HCT116 (cell line): ENCODE measurements around the gene FRAS1.

Experiments used
- CEBPB ChIP-seq: IDR thresholded peaks from 2 replicates; pipeline ENCODE4 v1.6.1; 2012; ENCODE audit warnings: low read depth
- EGR1 ChIP-seq: IDR thresholded peaks from 2 replicates; pipeline ENCODE4 v1.6.1; 2012; ENCODE audit warnings: low read depth
- EZH2 ChIP-seq: fragments of 200-600 bp; sonication (generic); IDR thresholded peaks from 2 replicates; pipeline ENCODE4 v1.6.1; 2017; ENCODE audit warnings: antibody characterized with exemption, mixed run types
- EZH2phosphoT487 ChIP-seq: fragments of 200-600 bp; IDR thresholded peaks from 2 replicates; pipeline ENCODE4 v1.6.1; 2018; ENCODE audit warnings: antibody characterized with exemption, borderline replicate concordance
- JUND ChIP-seq: IDR thresholded peaks from 2 replicates; pipeline ENCODE4 v1.6.1; 2012
- POLR2A ChIP-seq: IDR thresholded peaks from 2 replicates; pipeline ENCODE4 v1.7.0; 2011; ENCODE audit warnings: borderline replicate concordance; ENCODE audit not compliant: insufficient read depth, insufficient read length; ENCODE audit errors: extremely low read depth
- SRF ChIP-seq: IDR thresholded peaks from 2 replicates; pipeline ENCODE4 v1.6.1; 2012; ENCODE audit warnings: low read depth
- ZFX ChIP-seq: fragments of 450-650 bp; IDR thresholded peaks from 2 replicates; pipeline ENCODE4 v1.6.1; 2017
- ZNF274 ChIP-seq: fragments of 200-500 bp; sonication (Bioruptor generic); IDR thresholded peaks from 2 replicates; pipeline ENCODE4 v1.6.1; 2014; ENCODE audit warnings: mild to moderate bottlenecking, low read depth, low read length, inconsistent platforms
- TF ChIP-seq, protein P1 (sequence below), 3 experiments: fragments of 200-600 bp in 1 of 3; sonication (generic) in 1 of 3; IDR thresholded peaks in 2 of 3; conservative IDR thresholded peaks in 1 of 3; 2 replicates each; pipeline ENCODE4 v1.5.1; 2012 to 2017; ENCODE audit warnings: low read depth in 2 of 3, low read length in 2 of 3, antibody characterized with exemption in 1 of 3, borderline replicate concordance in 1 of 3, control low read depth in 1 of 3, mild to moderate bottlenecking in 1 of 3, mixed read lengths in 1 of 3, mixed run types in 1 of 3, moderate library complexity in 1 of 3; ENCODE audit not compliant: insufficient read depth in 1 of 3
- TF ChIP-seq, protein P2 (sequence below): IDR thresholded peaks from 2 replicates; pipeline ENCODE4 v1.6.1; 2012
- TF ChIP-seq, protein P3 (sequence below): IDR thresholded peaks from 2 replicates; pipeline ENCODE4 v1.6.1; 2012; ENCODE audit warnings: low read depth

DNA sequence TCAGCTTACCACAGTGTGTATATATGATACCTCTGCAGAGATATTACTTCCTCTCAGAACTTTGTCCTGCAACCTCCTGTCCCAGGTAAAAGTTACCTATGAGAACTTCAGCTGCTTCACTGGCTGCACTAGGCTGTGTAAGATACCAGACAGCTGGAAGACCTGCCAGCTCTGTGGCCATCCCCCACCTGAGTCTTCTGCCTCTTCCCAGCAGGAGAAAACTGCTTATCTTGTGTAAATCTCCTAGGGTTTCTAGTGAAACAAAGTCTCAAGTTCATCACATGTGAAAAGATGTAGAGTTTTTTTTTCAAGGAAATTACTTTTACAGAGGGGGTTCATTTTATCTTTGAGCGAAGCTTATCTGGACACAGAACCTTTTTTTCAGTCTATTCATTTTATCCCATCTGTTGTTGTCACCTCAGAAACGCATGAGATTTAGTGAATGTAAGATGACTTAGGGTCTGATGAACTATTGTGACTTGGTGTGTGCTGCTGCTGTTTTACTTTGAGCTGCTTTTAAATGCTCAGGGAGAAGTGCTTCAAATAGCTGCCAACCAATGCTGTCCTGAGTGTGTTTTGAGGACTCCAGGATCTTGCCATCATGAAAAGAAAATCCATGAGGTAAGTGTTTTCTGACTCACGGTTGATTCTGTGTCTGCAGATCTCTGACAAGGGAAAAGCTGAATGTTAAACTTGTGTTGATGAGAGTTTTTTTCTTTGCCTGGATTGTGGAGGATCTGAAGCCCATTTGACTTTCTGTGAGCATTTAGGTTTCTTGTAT lies 187.8 kb downstream of the FRAS1 start:
- TF ChIP-seq SRF (no peak), CEBPB (no peak), ZFX (no peak), EZH2phosphoT487 (no peak), ZNF274 (no peak), EZH2 (no peak), POLR2A (no peak), EGR1 (no peak), JUND (no peak)
- TF ChIP-seq, protein P1, sequence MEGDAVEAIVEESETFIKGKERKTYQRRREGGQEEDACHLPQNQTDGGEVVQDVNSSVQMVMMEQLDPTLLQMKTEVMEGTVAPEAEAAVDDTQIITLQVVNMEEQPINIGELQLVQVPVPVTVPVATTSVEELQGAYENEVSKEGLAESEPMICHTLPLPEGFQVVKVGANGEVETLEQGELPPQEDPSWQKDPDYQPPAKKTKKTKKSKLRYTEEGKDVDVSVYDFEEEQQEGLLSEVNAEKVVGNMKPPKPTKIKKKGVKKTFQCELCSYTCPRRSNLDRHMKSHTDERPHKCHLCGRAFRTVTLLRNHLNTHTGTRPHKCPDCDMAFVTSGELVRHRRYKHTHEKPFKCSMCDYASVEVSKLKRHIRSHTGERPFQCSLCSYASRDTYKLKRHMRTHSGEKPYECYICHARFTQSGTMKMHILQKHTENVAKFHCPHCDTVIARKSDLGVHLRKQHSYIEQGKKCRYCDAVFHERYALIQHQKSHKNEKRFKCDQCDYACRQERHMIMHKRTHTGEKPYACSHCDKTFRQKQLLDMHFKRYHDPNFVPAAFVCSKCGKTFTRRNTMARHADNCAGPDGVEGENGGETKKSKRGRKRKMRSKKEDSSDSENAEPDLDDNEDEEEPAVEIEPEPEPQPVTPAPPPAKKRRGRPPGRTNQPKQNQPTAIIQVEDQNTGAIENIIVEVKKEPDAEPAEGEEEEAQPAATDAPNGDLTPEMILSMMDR (IDR thresholded peaks at IDR 0.05 in 2 of 3, conservative IDR thresholded peaks at IDR 0.05 in 1 of 3; ENCODE audit: borderline replicate concordance in 1 of 3, insufficient read depth in 1 of 3, low read depth in 2 of 3, low read length in 2 of 3): no peak
- TF ChIP-seq, protein P2, sequence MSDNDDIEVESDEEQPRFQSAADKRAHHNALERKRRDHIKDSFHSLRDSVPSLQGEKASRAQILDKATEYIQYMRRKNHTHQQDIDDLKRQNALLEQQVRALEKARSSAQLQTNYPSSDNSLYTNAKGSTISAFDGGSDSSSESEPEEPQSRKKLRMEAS: no peak
- TF ChIP-seq, protein P3, sequence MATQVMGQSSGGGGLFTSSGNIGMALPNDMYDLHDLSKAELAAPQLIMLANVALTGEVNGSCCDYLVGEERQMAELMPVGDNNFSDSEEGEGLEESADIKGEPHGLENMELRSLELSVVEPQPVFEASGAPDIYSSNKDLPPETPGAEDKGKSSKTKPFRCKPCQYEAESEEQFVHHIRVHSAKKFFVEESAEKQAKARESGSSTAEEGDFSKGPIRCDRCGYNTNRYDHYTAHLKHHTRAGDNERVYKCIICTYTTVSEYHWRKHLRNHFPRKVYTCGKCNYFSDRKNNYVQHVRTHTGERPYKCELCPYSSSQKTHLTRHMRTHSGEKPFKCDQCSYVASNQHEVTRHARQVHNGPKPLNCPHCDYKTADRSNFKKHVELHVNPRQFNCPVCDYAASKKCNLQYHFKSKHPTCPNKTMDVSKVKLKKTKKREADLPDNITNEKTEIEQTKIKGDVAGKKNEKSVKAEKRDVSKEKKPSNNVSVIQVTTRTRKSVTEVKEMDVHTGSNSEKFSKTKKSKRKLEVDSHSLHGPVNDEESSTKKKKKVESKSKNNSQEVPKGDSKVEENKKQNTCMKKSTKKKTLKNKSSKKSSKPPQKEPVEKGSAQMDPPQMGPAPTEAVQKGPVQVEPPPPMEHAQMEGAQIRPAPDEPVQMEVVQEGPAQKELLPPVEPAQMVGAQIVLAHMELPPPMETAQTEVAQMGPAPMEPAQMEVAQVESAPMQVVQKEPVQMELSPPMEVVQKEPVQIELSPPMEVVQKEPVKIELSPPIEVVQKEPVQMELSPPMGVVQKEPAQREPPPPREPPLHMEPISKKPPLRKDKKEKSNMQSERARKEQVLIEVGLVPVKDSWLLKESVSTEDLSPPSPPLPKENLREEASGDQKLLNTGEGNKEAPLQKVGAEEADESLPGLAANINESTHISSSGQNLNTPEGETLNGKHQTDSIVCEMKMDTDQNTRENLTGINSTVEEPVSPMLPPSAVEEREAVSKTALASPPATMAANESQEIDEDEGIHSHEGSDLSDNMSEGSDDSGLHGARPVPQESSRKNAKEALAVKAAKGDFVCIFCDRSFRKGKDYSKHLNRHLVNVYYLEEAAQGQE: no peak
